ENCODE measurements around the gene ERC1. TPM values are rescaled to one million over a fixed set of nuclear protein-coding genes. Genes with fewer than 3 reads are reported as not detected.

Gene ERC1
- total and polyA plus RNA-seq, 2 of the 4 experiments (the other 2 are of a cell fraction) = 11.6 to 25.6 TPM

- Histone ChIP-seq H2BK15ac (ENCODE audit: low read depth, low read length) (no peak overlapping the region), H3K27me3 (ENCODE audit: control insufficient read depth, insufficient read depth, low read length) (no peaks in the 10 kb centered on the region), H3K4me3 (ENCODE audit: insufficient read depth, low read depth, low read length) (no peak overlapping the region), H3K27ac (ENCODE audit: insufficient read depth, low read length) (no peak overlapping the region), H3K9me3 (ENCODE audit: control insufficient read depth, insufficient read depth, low read length) (no peaks in the 10 kb centered on the region), H3K9ac (ENCODE audit: low read depth, low read length) (no peak overlapping the region), H3K4ac (ENCODE audit: low read depth, low read length) (no peak overlapping the region), H3K79me1 (ENCODE audit: low read depth in 1 of 2, low read length in 2 of 2) (peaks cover 0 to 3% of the 10 kb centered on the region in 2 experiments; a peak in 1 of 4 replicates), H3K9me1 (ENCODE audit: insufficient read depth, low read length) (peaks cover 3% of the 10 kb centered on the region; the same call in 1 of the 2 replicates), H3K36me3 (ENCODE audit: control insufficient read depth, insufficient read depth, low read length) (peaks cover 1% of the 10 kb centered on the region), H3K4me1 (ENCODE audit: control insufficient read depth, insufficient read depth, low read length) (no peaks in the 10 kb centered on the region), H4K91ac (ENCODE audit: insufficient read depth, low read depth, low read length) (no peak overlapping the region), H2BK20ac (ENCODE audit: low read depth, low read length) (no peak overlapping the region), H3K56ac (ENCODE audit: extremely low read depth, insufficient read depth, low read length) (no peak overlapping the region), H3K14ac (replicated peaks; ENCODE audit: low read depth, low read length) (no peak overlapping the region), H4K20me1 (ENCODE audit: insufficient read depth, low read length) (no peaks in the 10 kb centered on the region), H2AFZ (replicated peaks; ENCODE audit: low read length, poor library complexity) (no peak overlapping the region), H2AK5ac (ENCODE audit: low read depth, low read length) (no peak overlapping the region), H3K18ac (ENCODE audit: low read depth, low read length) (no peak overlapping the region), H4K8ac (ENCODE audit: low read depth in 2 of 2, low read length in 2 of 2) (no peak overlapping the region), H4K5ac (ENCODE audit: low read depth, low read length) (no peak overlapping the region), H2BK120ac (ENCODE audit: low read depth, low read length) (no peak overlapping the region), H3K4me2 (ENCODE audit: low read depth, low read length) (no peak overlapping the region), H3K23ac (ENCODE audit: low read depth, low read length) (no peak overlapping the region), H2BK5ac (ENCODE audit: low read depth, low read length, poor library complexity, severe bottlenecking) (no peak overlapping the region), H2AK9ac (replicated peaks; ENCODE audit: low read depth, low read length, poor library complexity) (no peak overlapping the region)
- dilution Hi-C loops (cut with HindIII; ENCODE audit: low sequenced_read_pairs, unreplicated experiment) (no loop called here), in situ Hi-C loops (cut with MboI; ENCODE audit: low sequenced_read_pairs) (no loop called here), intact Hi-C loops (cut with micrococcal nuclease) (no loop called here)
- ChIA-PET CTCF (no interaction called here), POLR2A (ENCODE audit: unreplicated experiment) (no interaction called here)
- BruUV-seq (replicated peaks) = no TSS peak
- ATAC-seq (ENCODE audit: low read depth) = no peak
- TF ChIP-seq RAD21 (IDR thresholded peaks at IDR 0.05; ENCODE audit: low read length) = no peak
- TF ChIP-seq SMC3 (IDR thresholded peaks at IDR 0.05; ENCODE audit: low read depth, low read length) = no peak
- no peak for TF ChIP-seq FOS (IDR thresholded peaks at IDR 0.05; ENCODE audit: low read depth, low read length)
- TF ChIP-seq RFX5 (IDR thresholded peaks at IDR 0.05; ENCODE audit: low read depth, low read length) = no peak
- no peak for TF ChIP-seq NFE2L2 (IDR thresholded peaks at IDR 0.05; ENCODE audit: low read depth, low read length)
- TF ChIP-seq MAZ (IDR thresholded peaks at IDR 0.05; ENCODE audit: borderline replicate concordance, low read depth, low read length) = no peak
- TF ChIP-seq RCOR1 (IDR thresholded peaks at IDR 0.05; ENCODE audit: insufficient replicate concordance, low read length) = no peak
- TF ChIP-seq MXI1 (IDR thresholded peaks at IDR 0.05; ENCODE audit: borderline replicate concordance, low read depth, low read length) = no peak
- TF ChIP-seq MAFK (IDR thresholded peaks at IDR 0.05; ENCODE audit: low read depth, low read length) = no peak
- TF ChIP-seq ELK1 (IDR thresholded peaks at IDR 0.05; ENCODE audit: borderline replicate concordance, low read depth, low read length) = no peak
- TF ChIP-seq CTCF (conservative IDR thresholded peaks at IDR 0.05; ENCODE audit: low read depth, low read length) = no peak
- no peak for TF ChIP-seq CEBPB (IDR thresholded peaks at IDR 0.05; ENCODE audit: low read depth, low read length)
- no peak for TF ChIP-seq CHD1 (IDR thresholded peaks at IDR 0.05; ENCODE audit: low read depth, low read length)
- TF ChIP-seq USF2 (IDR thresholded peaks at IDR 0.05; ENCODE audit: low read depth, low read length) = no peak
- no peak for TF ChIP-seq POLR2A (IDR thresholded peaks at IDR 0.05; ENCODE audit: low read depth, low read length)
- no peak for DNase-seq
- 93% methylated on average over 9 of the region's 11 CpGs; no CpG with 5 or more reads in 1 of the 2 experiments for WGBS, 2 experiments (ENCODE audit: extremely low coverage in 2 of 2, insufficient read length in 1 of 2)
Observed at GRCh38 chr12:1465990-1466389, 475.0 kb downstream of the ERC1 start.
